Amniotic epithelial cell (primary cell): ENCODE results near the gene REEP3.

Experiments
- DNase-seq: peaks from one replicate; pipeline ENCODE4 v3.0.0-alpha.2; 2010; ENCODE audit warnings: low read depth

The REEP3 gene

DNA sequence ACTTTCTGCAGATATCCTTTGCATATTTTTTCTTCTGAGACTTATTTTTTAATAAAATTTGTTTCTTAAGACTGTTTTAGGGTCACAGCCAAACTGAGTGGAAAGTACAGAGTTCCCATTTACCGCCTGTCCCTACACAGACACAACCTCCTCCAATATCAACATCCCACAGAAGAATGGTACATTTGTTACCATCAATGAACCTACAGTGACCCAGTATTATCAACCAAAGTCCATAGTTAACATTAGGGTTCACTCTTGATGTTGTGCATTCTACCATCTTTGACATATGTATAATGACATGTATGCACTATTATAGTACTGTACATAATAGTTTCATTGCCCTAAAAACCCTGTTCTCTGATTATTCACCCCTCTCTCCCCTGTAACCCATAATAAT is 14.6 kb upstream of the REEP3 start:
- no peak for DNase-seq

DNA sequence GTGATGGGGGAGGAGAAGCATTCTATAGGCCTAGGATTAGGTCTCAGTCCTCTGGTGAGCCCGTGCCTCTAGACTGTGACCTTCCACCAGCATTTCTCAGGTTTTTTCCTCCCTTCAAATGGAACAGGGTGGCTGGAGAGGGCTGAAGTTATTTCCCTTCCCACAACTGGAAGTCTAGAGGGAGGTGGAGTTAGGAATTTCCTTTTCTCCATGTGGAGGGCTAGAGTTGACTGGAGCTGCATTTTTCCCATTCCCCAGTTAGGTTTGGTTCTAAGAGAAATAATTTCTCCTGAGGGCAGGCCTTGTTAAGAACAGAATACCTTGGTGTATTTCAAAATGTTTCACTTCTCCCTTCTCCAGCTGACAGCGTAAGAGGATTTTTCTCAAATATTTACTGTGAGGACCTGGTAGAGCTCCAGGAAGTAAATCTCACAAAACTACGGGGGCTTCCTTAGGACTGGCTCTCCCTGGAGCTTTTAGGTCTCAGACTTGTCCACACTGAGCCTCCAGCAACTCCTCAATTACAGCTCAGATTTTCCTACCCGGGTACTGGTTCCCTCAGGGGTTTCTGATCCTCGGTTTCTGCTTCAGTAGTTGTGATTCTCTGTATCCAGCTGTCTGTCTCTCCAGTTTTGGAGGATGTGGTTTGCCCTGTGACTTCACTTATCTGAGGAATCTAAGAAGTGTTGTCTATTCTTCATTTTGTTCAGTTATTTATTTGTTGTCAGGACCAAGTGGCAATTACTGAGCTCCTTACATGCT is 6.0 kb upstream of the REEP3 start:
- peak; percentile 58 for DNase-seq

GRCh38 chr10:63516207-63516606 is 5.0 kb upstream of the REEP3 start:
- DNase-seq = no peak

DNA sequence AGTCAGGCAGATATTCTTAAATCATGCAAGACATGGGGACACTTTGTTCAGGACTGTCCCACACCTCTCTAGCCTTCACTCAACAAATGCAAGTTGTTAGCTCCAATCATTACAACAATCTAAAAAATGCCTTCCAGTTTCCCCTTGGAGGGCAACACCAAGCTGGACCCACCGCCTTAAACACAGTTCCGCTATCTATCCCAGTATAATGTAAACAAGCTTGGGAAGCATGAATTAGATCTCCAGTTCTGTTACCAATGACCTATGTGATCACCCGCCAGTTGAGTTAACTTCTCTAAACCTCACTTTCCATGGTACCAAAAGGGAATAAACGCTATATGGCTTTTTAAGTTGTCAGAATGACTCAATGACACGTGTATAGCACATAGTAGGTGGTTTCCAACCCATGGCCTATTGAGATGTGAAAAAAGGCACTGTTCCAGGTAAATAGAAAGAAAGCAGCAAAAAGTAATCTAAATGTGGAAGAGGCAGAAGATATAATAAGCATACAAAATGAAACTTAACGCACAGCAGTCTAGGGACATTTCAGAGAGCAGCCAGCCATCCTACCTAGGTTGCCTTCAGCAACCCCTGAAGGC is 2.4 kb upstream of the REEP3 start:
- no peak for DNase-seq

DNA sequence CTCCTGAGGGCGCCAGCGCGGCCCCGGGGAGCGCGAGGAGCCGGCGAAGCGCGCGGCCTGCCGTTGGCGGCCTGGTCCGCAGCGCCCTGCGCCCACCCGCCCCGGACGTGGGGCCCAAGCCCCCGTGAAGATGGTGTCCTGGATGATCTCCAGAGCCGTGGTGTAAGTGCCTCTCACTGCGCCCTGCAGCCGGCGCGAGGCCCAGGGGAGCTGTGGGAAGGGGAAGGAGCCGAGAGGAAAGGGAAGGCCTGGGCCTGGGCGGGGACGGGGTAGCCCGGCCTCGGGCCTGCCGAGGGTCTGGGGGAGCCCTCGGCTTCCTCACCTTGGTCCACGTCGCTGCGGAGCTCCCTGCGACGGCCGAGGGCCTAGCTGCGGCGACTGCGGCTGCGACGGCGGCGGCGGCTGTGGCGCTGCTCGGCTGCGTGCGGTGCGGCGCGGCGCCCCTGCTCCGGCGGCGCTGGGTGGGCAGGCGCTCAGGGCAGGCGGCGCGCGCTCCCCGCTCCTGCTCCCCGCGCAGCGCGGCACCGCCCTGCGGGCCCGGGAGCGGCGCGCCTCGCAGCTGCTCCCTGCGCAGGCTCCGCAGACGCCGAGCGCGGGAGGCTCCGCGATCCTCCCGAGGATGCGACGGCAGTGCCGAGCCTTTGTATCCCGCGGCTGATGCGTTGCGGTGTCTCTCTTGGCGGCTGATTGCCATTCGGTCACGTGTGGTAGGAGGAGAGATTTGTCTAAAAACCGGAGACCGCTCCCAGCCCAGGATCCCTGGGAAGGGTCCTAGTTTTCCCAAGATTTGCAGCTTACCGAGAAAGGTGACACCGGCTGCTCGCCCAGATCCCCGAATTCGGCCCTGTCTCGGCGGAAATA is 445 bp downstream of the REEP3 start:
- peak; percentile 71 for DNase-seq

- DNase-seq = peak; percentile 23
Observed at GRCh38 chr10:63522277-63522687, 1.1 kb downstream of the REEP3 start.

- DNase-seq = no peak
Observed at GRCh38 chr10:63522995-63523394, 1.8 kb downstream of the REEP3 start.

DNA sequence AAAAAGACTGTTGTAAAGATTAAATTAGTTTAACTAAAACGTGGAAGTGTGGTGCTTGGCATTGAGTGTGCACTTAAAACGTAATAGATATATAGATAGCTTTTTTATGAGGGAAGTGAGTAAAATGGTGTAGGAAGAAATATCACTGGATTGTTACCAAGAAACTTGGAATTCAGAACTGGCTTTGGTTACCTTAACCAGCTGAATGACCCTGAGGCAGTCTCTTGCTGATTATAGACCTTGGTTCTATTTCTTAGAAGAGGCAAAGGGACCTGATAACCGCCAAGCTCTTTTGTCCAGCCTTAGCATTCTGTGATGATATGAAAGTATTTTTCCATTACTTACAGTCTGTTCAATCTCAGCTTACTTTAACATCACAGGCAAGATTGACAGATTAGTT is 3.8 kb downstream of the REEP3 start:
- DNase-seq = no peak

DNA sequence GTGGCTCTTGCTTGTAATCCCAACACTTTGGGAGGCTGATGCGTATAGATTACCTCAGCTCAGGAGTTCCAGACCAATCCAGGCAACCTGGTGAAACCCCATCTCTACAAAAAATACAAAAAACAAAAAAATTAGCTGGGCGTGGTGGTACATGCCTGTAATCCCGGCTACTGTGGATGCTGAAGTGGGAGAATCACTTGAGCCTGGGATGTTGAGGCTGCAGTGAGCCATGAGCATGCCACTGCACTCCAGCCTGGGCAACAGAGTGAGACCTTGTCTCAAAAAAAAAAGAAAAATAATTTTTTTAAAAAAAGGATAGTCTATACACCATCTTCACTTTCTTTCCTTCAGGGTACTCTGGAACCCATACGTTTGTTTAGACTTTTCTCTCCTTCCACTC is 6.2 kb downstream of the REEP3 start:
- DNase-seq = no peak

DNA sequence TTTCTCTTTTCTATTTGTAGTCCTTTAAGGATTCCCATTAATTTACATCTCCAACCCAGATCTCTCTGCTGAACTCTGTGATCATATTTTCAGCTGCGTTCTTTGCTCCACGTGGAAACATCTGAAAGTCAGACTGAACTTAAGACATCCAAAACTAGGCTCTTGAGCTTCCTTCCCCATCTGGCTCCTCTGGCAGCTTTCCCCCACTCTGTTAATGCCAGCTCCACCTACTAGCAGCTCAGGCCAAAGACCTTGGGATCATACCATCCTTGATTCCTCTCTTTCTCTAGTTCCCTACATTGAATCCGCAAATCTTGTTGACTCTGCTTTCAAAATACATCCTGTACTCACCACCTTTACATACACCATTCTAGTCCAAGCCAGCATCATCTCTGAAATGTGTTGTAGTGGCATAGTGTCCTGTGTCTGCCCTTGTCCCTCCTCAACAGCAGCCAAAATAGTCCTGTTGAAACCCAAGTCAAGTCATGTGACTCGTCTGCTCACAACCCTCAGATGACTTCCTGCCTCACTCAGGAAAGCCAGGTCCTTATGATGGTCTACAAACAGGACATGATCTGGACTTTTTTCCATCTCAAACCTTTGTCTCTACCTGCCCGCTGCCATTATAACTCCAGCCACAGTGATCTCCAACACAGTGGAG is 7.0 kb downstream of the REEP3 start:
- no peak for DNase-seq

GRCh38 chr10:63530409-63530808 is 9.2 kb downstream of the REEP3 start:
- DNase-seq = no peak

- no peak for DNase-seq
Observed at GRCh38 chr10:63534723-63535122, 13.5 kb downstream of the REEP3 start.

DNA sequence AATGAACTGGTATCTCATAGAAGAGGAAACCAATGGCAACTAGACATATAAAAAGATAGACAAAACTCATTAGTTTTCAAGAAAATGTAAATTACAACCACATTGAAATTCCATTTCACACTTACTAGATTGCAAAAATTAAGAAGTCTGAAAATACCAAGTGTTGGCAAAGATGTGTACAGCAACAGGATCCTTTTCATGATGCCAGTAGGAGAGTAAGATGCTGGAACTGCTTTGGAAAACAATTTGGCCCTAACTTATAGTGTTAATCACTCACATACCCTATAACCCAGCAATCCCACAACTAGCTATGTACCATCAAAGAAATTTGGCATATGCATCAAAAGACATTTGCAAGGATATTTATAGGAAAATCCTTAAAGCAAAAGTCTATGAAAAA is 15.5 kb downstream of the REEP3 start:
- DNase-seq = no peak

DNA sequence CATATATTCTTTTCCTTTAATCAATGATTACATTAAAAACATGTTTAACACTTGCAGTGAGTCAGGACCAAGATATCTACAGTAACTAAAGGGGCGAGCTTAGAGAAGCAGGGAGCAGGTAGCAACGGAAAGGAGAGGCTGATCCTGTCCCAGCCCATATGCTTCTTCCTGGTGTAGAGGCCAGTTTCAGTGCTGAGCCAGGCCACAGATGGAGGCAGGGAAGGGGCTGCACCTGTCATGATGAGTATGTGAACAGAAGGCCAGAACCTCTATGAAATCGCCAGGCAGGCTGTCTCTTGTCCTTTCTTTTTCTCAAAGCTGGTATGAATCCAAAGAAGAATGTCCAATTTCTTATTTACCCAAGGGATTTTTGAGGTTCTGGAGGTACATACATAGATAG is 16.3 kb downstream of the REEP3 start:
- no peak for DNase-seq

GRCh38 chr10:63539377-63539776 is 18.2 kb downstream of the REEP3 start:
- no peak for DNase-seq

- DNase-seq = no peak
Observed at GRCh38 chr10:63539994-63540393, 18.8 kb downstream of the REEP3 start.

DNA sequence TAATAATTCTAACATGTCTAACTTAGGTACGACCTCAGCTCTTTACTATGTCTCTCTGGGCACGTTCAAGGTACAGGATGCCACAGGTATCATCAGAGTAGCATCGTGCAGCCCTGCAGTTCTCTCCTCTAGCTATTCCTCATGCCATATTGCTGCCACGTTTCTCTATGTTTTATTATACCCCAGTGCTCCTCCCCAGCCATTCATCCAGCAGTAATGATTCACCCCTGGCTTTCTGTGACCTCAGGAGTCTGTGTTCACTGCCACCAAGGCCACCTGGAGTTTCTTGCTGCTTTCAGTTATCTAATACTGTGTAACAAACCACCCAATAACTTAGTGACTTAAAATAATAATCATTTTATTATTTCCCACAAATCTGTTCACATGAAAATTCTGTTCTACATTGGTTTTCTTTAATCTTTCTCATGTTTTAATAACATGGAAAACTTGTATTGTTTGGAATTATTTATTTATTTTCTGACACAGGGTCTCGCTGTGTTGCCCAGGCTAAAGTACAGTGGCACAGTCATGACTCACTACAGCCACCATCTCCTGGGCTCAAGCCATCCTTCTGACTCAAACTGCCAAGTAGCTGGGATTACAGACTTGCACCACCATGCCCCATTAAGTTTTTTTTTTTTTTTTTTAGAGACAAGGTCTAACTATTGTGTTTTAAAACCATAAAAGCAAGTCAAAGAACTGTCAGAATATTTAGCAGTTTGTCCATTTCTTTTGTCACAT is 21.8 kb downstream of the REEP3 start:
- DNase-seq = peak; percentile 66

GRCh38 chr10:63543576-63543962 is 22.4 kb downstream of the REEP3 start:
- no peak for DNase-seq

GRCh38 chr10:63544418-63544817 is 23.2 kb downstream of the REEP3 start:
- DNase-seq = no peak

DNA sequence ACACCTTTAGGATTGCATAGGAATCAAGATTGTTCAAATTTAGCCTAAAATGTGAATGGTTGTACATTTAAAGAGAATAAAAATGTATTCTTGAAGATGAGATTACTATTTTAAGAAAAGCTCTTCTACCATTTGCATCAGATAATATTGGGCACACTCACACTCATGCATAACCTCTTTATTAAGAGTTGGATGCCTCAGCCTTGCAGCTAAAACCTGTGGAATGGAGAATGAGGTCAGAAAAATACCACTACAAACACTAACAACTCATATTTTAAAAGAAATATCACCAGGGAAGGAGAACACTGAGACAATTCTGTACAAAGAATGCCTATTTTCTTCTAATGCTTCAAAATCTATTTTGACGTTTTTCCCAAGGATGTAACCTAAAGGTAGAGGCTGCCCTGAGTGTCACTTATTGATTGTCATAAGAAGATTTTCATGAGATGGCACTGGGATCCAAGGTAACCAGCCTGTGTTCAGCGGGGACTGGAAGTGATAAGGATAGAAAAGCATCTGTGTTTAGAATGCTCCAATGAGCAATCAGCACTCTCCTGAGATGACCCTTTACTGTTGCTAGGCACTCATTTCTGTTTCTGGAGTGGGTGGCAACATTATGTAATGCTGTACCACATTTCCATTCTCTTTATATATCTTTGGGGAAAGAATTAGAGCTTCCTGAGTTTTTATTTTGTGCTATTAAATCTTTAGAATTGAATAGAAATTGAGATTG is 26.6 kb downstream of the REEP3 start:
- peak; percentile 48 for DNase-seq

GRCh38 chr10:63548860-63549259 is 27.7 kb downstream of the REEP3 start:
- DNase-seq = no peak
